ENCODE data around the gene MIS18A. TPM values are rescaled to one million over a fixed set of nuclear protein-coding genes. Genes with fewer than 3 reads are reported as not detected.

Gene MIS18A
- total and polyA plus RNA-seq, 2 experiments from 2014 or later, result 46.1 to 133 TPM

- Mint-ChIP-seq H3K4me1 (peaks cover 6% of the 10 kb centered on the region; the same call in 2 of the 3 replicates), H3K27ac (peak overlapping the region; percentile 20; the same call in 1 of the 2 replicates), H3K4me3 (no peak overlapping the region), H3K9me3 (no peaks in the 10 kb centered on the region), H3K27me3 (ENCODE audit: insufficient read depth, low read depth, poor library complexity) (peaks cover 2% of the 10 kb centered on the region), H3K36me3 (ENCODE audit: low read depth) (no peaks in the 10 kb centered on the region)
- Histone ChIP-seq H3F3A (replicated peaks; ENCODE audit: low read depth) (no peaks in the 10 kb centered on the region), H3K4me3 (no peak overlapping the region), H3K4me2 (no peak overlapping the region), H3K36me3 (ENCODE audit: insufficient read depth) (no peaks in the 10 kb centered on the region), H2AFZ (no peak overlapping the region), H3K27ac (ENCODE audit: low read depth) (no peak overlapping the region), H3K9me2 (ENCODE audit: insufficient read depth) (no peaks in the 10 kb centered on the region), H3K79me2 (replicated peaks; ENCODE audit: insufficient read depth) (no peaks in the 10 kb centered on the region), H4K20me1 (replicated peaks; ENCODE audit: insufficient read depth) (no peaks in the 10 kb centered on the region), H3K27me3 (ENCODE audit: insufficient read depth) (no peaks in the 10 kb centered on the region), H3K4me1 (ENCODE audit: insufficient read depth) (peaks cover 3% of the 10 kb centered on the region; the same call in 1 of the 2 replicates)
- peak; percentile 88 for DNase-seq (ENCODE audit: low spot score)
- TF ChIP-seq CTCF (conservative IDR thresholded peaks at IDR 0.05; ENCODE audit: low read depth in 2 of 2), result peak; percentile 85 to 95
- no peak for TF ChIP-seq POLR2AphosphoS5 (IDR thresholded peaks at IDR 0.05; ENCODE audit: low read depth)
- ATAC-seq, result peak; percentile 92
Observed at GRCh38 chr21:32257962-32258785, 20.7 kb downstream of the MIS18A start.

- H3K4me1 ChIP-seq (ENCODE audit: insufficient read depth), result peaks cover 3% of the 10 kb centered on the region; the same call in 1 of the 2 replicates
- H3K9me3 Mint-ChIP-seq, result no peaks in the 10 kb centered on the region
- no peak overlapping the region for H3K27ac Mint-ChIP-seq
- no peaks in the 10 kb centered on the region for H3K36me3 ChIP-seq (ENCODE audit: insufficient read depth)
- no peak for DNase-seq (ENCODE audit: low spot score)
- no peaks in the 10 kb centered on the region for H3F3A ChIP-seq (replicated peaks; ENCODE audit: low read depth)
- H3K27me3 Mint-ChIP-seq (ENCODE audit: insufficient read depth, low read depth, poor library complexity), result peaks cover 2% of the 10 kb centered on the region
- H3K36me3 Mint-ChIP-seq (ENCODE audit: low read depth), result no peaks in the 10 kb centered on the region
- no peaks in the 10 kb centered on the region for H3K9me2 ChIP-seq (ENCODE audit: insufficient read depth)
- H3K4me1 Mint-ChIP-seq, result peaks cover 6% of the 10 kb centered on the region; the same call in 2 of the 3 replicates
- H3K4me3 ChIP-seq, result no peak overlapping the region
- H3K27me3 ChIP-seq (ENCODE audit: insufficient read depth), result no peaks in the 10 kb centered on the region
- H3K79me2 ChIP-seq (replicated peaks; ENCODE audit: insufficient read depth), result no peaks in the 10 kb centered on the region
- H3K4me2 ChIP-seq, result no peak overlapping the region
- no peak for ATAC-seq
- H2AFZ ChIP-seq, result no peak overlapping the region
- H4K20me1 ChIP-seq (replicated peaks; ENCODE audit: insufficient read depth), result no peaks in the 10 kb centered on the region
- H3K4me3 Mint-ChIP-seq, result no peak overlapping the region
- no peak overlapping the region for H3K27ac ChIP-seq (ENCODE audit: low read depth)
- TF ChIP-seq ZNF462 (CRISPR knock-in tag; IDR thresholded peaks at IDR 0.05) (no peak), CTCF (conservative IDR thresholded peaks at IDR 0.05; ENCODE audit: low read depth in 2 of 2) (no peak), ZNF114 (CRISPR knock-in tag; IDR thresholded peaks at IDR 0.05) (no peak), POLR2AphosphoS5 (IDR thresholded peaks at IDR 0.05; ENCODE audit: low read depth) (no peak)
Observed at GRCh38 chr21:32256873-32257620, 21.8 kb downstream of the MIS18A start.
